Measurements from ENCODE around the gene GRAMD1B.

The GRAMD1B gene

DNA sequence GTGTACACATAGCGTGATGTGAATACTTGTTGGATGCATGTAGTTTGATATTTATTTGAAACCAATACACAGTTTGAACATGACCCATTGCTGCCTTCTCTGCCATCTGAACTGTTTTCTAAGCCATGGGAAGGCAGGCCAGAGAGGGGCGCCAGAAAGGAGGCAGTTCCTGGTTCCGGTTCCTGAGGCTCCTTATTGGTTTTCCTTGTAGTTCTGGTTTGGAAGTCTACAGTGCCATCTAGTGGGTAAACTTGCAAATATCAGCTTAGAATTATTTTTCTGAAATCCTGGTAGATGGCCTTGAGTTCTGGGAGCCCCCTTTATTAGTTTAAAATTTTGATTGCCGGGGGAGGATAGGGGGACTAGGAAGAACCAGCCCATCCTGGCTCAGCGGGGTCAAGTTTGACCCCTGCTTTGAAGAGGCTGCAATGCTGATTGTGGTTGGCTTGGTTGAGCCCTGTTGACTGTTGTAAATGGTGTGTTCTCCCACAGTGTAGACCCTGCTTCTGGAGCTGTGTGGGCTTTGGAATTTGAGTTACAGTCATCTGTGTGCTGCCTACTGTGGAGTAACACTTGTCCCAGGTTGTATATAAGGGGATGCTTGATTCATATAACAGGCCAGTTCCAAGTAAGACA, 48.4 kb downstream of the GRAMD1B start:
- DNase-seq = peak; percentile 84

DNA sequence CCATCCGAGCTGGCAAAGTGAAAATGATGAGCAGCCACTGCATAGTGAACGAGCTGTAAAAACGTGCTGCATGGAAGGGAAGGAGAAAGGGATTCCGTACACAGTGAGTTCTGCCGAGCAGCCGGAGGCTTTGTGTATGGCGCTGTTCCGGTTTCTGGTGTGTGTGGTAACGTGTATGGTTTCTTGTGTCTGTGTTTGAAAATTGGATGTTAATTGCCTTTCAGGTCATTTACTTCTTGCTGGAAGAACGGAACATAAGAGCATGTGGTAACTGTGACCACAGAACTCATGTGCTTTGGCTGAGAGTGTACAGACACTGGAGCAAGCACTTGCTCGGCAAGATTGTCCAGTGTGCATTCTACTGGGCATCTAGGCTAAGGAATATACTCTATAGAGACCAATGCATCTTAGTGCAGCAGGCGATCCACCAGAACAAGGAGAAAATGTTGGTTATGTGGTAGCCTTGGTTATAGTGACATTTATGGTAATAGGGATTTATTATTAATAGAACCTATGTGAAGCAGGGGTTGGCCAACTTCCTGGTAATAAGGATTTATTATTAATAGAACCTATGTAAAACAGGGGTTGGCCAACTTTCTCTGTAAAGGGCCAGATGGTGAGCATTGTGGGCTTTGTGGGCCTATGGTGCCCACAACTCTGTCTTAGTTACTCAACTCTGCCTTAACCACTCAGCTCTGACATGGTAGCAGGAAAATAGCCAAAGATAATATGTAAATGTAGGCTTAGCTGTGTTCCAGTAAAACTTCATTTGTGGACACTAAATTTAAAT, 49.2 kb downstream of the GRAMD1B start:
- no peak for DNase-seq

DNA sequence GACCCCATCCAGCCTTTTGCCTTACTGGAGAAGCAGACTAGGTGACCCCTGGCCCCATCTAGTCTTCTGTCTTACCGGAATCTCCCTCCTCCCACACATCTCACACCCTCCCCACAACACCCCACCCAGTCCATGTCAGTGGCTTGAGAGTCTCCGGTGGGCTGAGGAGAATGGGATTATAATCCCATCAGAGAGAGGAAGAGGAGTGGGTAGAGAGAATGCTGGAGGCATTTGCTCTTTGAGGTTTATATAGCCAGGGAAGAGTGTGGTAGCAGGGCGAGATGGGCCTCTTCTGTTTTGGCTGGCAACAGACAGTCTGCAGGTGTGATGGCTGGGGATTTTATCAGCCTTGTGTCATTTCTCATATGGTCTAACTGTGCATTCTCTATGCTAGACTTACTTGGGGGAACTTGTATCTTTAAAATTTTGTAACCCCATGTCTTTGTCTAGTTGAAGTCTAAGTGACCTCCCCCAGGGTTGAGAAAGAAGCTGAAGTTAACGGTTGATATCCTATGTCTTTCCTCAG, 50.3 kb downstream of the GRAMD1B start:
- DNase-seq = no peak

DNA sequence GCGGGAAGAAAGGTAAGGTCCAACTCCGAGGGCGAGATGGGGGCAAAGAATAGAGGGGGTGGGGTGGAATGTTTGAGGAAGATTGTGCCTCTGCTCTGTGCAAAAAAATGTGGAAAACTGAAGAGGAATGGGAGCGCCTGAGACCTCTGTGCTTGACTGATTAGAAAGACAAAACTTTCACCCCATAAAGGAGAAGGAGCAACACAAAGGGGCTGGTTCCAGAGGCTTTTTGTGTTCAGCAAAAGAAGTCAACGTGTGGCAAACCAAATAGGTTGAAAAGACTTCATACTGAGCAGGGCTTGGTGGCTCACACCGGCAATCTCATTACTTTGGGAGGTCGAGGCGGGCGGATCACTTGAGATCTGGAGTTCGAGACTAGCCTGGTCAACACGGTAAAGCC, 50.8 kb downstream of the GRAMD1B start:
- no peak for DNase-seq

DNA sequence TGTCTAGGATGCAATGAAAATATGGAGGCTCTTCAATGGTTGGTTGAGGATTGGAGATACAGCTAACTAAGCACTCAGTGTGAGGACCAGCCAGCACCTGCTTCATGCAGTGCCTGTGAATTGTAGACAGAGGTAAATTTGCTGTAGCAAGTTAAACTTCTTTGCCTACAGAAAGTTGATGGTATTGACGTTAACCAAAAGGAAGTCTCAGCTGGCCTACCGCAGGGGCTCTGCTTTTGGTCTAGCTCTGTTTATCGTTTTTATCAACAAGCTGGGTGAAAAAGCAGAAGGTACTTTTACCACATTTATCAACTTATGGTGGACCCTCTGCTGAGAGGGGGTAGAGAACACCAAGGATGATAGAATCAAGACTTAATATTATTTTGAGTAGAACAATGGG, 51.6 kb downstream of the GRAMD1B start:
- DNase-seq = no peak

DNA sequence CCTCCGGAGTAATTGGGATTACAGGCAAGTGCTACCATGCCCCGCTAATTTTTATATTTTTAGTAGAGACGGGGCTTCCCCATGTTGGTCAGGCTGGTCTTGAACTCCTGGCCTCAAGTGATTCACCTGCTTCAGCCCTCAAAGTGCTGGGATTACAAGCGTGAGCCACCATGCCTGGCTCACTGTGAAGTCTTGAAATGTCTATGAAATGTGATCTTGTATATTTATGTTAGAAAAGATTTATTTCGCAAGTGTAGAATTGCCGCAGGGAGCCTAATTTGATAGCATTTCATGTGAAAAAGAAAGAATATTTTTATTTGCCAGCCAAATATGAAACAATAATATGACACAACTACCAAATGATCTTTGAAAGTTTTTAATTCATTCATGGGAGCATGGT, 52.1 kb downstream of the GRAMD1B start:
- no peak for DNase-seq

DNA sequence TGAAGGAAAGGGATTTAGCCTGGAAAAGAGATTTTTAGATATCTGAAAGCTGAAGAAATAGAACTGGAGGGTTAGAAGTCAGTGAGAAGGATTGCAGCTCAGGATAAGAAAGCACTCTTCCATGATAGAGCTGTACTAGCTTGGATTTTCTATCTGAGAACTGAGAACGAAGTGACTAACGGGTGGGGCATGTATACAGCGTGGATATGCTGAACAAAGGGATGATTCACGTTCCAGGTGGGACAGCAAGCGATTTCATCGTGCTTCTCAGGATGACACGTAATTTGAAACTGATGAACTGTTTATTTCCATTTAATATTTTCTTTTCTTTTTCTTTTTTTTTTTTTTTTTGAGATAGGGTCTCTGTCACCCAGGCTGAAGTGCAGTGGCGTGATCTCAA, 53.0 kb downstream of the GRAMD1B start:
- no peak for DNase-seq

DNA sequence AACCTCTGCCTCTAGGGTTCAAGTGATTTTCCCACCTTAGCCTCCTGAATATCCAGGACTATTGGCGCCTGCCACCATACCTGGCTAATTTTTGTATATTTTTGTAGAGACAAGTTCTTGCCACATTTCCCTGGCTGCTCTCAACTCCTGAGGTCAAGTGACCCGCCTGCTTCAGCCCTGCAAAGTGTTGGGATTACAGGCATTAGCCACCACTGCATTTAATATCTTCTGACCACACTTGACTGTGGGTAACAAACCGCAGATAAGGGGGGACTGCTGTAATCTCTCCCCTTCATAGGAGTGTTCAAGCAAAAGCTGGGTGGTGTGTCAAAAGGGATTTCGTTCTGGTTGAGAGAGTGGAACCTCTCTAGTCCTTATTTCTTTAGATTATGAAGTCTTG, 53.4 kb downstream of the GRAMD1B start:
- no peak for DNase-seq

DNA sequence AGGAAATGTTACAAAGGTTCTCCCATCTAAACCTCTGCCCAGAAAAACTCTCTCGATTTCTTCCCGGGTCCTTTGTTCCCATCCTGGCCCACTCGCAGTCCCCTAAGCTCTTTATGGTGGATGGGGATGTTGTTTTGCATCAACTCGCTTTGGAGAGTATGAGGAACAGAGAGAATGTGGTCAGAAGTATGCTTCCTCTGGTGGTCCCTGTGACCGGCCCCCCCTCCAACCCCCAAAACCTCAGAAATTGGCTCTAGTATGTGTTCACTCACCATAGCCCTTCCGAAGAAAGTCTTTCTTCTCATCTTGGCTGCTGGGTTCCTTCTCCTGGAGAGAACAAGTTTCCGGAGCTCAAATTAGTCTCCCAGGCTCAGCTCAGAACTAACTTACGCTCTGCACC, 54.4 kb downstream of the GRAMD1B start:
- DNase-seq = no peak

DNA sequence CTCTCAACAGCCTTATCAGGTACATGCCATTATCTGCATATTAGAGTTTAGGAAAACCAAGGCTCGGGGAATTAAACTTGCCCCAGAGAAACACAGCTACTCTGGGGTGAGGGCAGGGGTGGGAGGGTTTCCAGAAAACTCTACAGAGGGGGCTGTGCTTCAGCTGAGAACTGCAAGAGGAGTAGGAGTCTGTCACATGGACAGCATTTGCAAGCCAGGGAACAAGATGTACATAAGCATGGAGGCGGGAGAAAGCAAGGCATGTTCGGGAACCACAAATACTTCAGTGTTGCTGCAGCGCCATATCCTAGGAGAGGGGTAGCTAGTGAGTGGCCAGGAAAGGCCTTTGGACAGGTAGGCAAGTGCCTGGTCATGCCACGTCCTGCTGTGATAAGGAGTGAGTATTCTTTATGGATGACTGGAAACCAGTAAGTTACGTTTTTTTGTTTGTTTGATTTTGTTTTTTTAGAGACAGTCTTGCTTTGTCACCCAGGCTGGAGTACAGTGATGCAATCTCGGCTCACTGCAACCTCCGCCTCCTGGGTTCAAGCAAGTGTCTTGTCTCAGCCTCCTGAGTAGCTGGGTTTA, 57.2 kb downstream of the GRAMD1B start:
- DNase-seq = no peak

DNA sequence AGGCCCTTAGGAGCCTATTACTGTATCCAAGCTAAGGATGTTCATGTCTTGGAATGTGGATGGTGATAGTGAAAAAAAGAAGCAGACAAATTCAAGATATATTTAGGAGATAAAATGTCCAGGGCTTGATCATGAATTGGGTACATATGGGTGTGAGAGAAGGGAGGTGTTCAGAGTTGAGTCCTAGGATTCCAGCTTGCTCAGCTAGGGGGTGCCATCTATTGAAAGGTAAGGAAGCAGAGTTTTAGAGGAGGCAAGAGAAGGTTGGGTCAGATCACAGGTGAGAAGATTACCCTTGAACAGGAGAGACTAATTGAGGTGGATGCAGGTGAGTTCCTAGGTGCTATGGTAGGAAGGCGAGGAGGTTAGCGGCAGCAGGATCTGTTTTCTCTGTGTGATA, 60.5 kb downstream of the GRAMD1B start:
- no peak for DNase-seq

DNA sequence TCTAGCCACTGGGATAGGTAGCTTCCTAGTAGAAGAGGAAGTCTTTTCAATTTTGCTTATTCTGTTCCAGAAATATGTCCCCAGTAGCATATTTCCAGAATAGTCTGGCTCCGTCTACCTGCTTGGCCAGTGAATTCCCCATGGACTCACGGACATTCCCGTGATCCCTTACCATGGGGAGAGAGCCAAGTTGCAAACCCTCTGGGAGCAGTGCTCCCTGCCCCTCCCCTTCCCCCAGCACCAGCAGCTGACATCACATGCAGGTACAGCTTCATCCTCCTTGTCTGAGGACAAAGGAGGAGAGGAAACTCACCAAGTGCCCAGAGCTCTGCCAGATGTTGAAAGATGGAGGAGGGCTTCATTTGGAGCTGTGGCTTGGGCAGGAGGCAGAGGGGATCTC, 61.2 kb downstream of the GRAMD1B start:
- no peak for DNase-seq

DNA sequence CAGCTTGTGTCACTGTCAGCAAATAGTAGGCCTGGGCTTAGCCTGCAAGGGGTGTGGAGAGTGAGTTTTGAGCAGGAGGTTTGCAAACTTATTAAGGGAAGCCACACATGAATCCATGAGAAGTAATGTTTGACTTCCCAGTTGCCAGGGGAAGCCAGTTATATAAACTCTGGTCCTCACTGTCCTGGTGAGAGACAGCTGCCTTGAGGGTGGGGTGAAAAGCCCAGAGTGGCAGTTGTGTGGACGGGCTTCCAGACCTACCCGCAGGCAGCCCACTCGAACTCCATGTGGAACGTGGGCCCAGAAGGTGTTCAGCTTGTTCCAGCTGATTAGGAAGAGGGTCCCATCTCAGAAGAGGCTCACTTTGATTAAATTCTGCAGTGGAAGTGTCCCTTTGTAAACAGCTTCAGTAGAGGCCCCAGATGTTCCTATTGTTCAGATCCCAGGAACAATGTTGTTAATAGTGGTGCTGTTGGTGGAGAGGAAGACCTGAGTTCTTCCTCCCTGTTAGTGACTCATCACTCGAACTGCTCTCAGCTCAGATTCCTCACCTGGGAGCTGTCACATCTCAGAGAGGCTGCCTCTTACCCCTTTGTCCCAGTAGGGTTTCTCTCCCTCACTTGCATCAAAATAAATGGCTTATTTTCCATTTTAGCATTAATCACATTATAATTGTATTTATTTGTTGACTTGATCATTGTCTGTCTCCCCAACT, 63.4 kb downstream of the GRAMD1B start:
- DNase-seq = no peak

DNA sequence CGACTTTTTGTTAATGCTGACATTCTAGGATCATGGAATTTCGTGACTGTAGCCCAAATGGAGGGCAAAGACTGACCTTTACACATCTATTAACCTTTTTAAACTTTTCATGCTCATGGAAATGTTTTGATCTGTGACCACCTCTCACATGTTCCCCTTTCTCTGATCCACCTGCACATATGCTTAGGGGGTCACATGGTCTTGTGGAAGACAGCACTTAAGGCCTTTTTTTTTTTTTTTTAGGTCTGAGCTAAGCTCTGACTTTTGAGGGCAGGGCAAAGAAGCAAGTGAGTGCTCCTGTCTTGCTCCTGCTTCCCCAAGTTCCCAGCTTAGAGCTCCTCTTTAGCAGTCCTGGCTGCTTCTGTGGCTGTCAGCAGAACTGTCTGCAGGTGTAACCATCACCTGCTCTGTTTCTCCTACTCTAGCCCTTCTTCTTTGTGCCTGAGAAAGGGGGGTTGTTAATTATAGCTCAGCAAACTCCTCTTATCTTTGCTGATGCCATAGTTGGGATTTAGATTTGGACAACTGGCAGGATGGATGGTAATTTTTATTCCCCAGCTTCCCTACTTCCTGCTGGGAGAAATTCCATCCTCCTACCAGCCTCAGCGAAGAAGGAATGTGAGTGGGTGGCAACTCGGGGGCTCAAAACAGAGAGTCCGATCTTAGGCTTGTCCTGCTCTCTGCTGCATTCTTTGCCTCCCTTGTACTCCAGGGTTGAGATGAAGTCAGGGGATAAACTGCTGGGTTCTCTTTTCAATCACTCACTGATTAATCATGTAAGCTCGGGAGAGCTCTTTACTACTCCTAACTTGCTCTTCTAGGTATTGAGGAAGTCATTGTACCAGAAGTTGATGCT, 64.4 kb downstream of the GRAMD1B start:
- peak; percentile 68 for DNase-seq

DNA sequence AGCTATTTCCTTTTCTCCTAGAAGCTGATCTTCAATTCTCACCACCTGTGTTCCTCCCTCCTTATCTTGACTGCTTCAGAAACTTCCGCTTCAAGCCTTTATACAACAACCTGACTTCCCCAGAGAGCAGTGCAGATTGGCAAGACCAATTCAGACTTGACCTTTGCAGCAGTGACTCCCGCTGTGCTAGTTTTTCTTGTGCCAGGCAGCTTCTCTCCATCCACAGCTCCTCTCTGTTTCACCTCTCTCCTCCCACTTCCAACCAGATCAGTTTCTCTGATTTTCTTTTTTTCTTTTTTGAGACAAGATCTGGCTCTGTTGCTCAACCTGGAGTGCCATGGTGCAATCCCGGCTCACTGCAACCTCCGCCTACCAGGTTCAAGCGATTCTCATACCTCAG, 74.3 kb downstream of the GRAMD1B start:
- no peak for DNase-seq

DNA sequence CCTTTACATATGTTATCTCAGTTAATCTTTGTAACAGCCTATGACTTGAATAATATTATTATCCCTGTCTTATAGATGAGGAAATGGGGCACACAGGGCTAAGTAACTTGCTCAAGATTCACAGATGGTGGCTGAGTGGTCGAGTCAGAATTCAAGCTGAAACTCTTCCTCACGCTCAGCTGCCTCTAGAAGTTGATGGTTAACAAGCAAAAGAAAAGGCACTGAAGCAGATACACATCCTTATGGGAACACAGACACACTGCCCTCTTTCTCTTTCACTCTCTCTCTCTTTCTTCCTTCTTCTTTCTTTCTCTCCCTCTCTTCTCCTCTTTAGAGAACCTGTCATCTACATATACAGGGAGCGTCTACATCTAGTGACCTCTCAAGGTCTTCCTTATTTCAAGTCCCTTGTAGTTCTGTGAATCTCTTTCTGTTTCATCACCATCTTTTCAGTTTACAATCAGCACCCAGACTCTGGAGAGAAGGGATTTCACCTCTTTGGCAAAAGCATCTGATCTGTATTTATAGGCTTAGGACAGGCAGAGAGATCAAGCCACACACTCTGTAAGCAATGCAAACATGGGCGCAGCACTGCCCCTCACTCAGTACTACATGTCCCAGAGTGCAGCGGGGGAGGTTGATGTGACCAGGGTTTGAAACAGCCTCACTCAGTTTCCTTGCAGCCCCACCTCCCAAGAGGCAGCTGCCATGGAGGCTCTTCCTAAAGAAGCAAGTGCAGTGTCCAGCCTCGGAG, 75.7 kb downstream of the GRAMD1B start:
- DNase-seq = peak; percentile 42

DNA sequence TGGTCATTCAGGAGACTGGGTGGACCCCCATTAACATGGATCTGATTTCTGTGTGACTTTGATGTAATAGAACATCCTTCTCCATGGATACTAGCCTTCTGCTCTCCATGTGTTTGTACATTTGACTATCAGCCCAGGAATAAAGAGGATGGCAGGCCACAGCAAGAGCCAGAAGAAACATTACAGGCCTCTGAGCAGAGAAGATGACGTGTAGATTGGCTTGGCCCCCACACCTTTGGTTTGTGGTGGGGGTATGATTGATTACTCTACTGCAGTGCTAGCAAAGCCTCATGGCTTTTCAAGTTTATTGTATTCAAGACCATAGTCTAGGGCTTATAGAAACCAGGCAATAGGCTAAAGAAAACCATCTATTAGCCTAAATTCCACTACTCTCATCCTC, 77.0 kb downstream of the GRAMD1B start:
- no peak for DNase-seq

DNA sequence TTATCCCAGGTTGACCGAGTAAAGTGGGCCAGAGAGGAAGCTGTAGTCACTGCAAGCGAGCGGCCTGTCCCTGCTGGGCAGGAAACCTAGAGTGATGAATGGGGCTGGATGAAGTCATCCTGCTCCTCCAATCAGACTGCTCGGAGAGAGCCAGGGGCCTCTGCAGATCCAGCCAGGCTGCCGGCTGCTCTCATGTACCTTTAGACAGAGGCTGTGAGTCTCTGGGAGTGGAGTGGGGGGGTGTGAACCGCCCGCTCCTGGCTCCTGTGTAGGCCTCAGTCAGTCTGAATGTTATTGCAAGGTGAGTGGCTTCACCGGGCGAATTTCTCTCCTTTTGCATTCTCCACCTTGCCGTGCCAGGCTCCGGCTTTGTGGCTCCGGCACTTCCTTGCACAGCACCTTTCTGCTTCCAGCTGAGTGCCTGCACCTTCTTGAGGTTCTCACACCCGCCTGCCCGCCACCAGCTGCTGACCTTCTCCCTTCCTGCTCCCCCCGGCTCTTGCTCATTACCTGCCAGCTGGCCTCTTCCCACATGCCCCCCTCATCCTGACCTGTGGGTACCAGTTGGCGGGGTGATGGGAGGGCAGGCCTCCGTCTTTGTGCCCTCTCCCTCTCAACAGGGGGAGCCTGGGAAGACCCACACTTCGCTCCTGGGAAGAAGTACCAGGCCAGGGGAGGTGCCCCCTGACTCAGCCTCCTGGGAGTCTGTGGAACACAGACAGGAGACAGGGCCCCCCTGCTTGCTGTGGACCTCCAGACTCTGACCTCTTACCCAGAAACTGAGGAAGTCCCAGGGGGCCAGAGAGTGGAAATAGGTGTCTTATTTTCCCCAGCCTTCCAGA, 79.9 kb downstream of the GRAMD1B start:
- DNase-seq = no peak

DNA sequence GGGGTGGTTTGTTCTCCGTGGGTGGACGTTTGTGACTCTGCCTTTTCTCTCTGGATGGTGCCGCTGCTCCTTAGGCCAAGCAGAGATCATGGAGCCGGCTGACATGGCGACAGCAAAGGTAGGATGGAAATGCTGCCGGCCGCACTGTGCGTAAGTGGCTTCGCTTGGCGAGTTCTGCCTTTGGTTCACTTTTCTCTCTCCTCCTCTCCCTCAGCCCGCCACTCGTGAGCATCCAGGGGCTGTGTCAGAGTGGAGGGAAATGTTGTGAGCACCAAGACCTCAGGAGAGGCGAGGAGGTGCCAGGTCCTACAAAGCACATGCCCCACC, 80.5 kb downstream of the GRAMD1B start:
- DNase-seq = no peak

DNA sequence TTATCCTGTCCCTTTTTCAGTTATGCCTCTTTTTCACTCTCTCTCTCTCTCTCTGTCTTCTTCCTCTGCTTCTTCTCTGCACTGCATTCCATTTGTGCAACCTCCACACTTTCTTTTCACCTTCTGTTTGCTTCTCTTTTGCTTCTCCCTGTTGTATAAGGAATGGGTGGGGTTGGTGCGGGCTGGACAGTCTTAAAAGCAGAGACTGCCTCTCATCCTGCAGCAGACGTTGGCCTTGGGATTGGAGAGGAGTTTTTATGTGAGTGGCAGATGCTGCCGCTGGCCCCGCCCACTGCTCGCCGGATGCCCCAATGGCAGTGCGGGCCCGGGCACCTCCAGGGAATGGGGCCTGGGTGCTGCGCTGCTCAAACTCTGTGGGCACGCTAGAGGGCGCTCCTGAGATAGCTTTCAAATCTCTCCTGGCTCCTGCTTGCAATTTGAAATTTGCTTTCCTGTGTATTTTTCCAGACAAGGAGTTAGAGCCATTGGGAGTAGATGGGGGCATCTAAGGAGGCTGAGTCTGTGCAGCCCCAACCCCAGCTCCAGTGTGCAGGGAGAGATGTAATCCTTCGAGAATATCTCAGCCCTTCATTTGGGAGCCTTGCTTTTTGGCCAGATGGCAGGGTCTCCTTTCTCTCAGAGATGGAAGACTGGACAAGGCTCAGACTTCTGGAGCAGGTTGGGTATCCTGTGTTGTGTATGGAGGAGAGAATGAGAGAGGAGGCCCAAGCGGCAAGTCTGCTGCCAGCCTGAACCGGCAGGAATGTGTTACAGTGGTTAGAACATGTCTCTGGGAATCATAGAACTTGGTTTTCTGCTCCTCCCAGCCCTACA, 81.2 kb downstream of the GRAMD1B start:
- peak; percentile 86 for DNase-seq

Measured in kidney glomerular epithelial cell (primary cell).